ENCODE data around the gene NEK4. TPM values are rescaled to one million over a fixed set of nuclear protein-coding genes. Genes with fewer than 3 reads are reported as not detected.
A peak's percentile ranks its signal among the peaks of the same experiment; 100 is the strongest.

NEK4 gene
- total RNA-seq, 6 experiments from 2014 or later: 19.9 to 25.0 (median 21.7) TPM

DNA sequence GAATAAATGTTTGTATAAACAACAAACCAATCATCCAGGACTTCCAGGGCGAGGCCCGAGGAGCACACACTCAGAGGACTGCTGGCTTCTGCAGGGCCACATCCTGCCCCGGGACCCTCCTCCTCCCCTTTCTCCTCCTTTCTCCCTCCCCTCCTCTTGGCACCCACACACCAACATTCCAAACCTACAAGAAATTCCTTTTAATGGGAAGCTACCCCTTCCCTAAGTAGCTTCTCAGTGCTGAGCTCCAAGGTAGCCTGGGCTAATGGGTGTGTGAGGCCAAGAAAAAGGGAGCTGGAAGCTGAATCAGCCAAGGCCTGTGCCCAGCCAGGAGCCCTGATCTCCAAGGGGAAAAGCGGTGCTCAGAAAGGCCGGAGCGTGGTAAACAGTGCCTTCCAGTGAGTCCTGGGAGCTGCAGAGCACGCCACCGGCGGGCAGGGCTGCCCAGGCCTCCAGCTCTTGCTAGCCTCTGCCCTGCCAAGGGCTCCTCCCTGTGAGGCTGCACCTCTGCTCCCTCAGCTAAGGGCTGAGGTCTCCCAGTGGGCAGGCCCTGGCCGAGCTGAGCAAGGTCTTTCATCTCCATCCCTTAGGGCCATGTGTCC lies 27.7 kb upstream of the NEK4 start:
- H3K9me3 Mint-ChIP-seq: no peaks in the 10 kb centered on the region
- peaks cover 5% of the 10 kb centered on the region; the same call in 1 of the 2 replicates for H3K27me3 Mint-ChIP-seq (ENCODE audit: insufficient read depth)
- no peak overlapping the region for H3K27ac Mint-ChIP-seq
- TF ChIP-seq, protein P1, sequence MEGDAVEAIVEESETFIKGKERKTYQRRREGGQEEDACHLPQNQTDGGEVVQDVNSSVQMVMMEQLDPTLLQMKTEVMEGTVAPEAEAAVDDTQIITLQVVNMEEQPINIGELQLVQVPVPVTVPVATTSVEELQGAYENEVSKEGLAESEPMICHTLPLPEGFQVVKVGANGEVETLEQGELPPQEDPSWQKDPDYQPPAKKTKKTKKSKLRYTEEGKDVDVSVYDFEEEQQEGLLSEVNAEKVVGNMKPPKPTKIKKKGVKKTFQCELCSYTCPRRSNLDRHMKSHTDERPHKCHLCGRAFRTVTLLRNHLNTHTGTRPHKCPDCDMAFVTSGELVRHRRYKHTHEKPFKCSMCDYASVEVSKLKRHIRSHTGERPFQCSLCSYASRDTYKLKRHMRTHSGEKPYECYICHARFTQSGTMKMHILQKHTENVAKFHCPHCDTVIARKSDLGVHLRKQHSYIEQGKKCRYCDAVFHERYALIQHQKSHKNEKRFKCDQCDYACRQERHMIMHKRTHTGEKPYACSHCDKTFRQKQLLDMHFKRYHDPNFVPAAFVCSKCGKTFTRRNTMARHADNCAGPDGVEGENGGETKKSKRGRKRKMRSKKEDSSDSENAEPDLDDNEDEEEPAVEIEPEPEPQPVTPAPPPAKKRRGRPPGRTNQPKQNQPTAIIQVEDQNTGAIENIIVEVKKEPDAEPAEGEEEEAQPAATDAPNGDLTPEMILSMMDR (IDR thresholded peaks at IDR 0.05): no peak
- no peak for DNase-seq
- no peak overlapping the region for H3K4me3 Mint-ChIP-seq
- no peaks in the 10 kb centered on the region for H3K36me3 Mint-ChIP-seq (ENCODE audit: low read depth)
- H3K4me1 Mint-ChIP-seq (ENCODE audit: low read depth): peaks cover 25% of the 10 kb centered on the region

DNA sequence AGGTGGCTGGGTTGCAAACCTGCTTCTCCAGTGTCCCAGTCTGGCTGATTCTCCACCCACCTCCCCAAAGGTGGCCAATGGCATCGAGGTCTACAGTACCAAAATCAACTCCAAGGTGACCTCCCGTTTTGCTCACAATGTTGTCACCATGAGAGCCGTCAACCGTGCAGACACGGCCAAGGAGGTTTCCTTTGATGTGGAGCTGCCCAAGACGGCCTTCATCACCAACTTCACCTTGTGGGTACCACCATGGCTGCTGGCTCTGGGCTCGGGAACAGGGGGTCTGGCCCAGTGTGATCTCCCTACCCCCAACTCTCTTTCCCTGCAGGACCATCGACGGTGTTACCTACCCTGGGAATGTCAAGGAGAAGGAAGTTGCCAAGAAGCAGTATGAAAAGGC lies 25.7 kb upstream of the NEK4 start:
- H3K9me3 Mint-ChIP-seq: no peaks in the 10 kb centered on the region
- TF ChIP-seq, protein P1 (IDR thresholded peaks at IDR 0.05): no peak
- H3K27me3 Mint-ChIP-seq (ENCODE audit: insufficient read depth): peaks cover 15% of the 10 kb centered on the region
- H3K36me3 Mint-ChIP-seq (ENCODE audit: low read depth): no peaks in the 10 kb centered on the region
- DNase-seq: no peak
- H3K4me1 Mint-ChIP-seq (ENCODE audit: low read depth): peaks cover 16% of the 10 kb centered on the region; the same call in 1 of the 2 replicates
- H3K27ac Mint-ChIP-seq: no peak overlapping the region
- no peak overlapping the region for H3K4me3 Mint-ChIP-seq

DNA sequence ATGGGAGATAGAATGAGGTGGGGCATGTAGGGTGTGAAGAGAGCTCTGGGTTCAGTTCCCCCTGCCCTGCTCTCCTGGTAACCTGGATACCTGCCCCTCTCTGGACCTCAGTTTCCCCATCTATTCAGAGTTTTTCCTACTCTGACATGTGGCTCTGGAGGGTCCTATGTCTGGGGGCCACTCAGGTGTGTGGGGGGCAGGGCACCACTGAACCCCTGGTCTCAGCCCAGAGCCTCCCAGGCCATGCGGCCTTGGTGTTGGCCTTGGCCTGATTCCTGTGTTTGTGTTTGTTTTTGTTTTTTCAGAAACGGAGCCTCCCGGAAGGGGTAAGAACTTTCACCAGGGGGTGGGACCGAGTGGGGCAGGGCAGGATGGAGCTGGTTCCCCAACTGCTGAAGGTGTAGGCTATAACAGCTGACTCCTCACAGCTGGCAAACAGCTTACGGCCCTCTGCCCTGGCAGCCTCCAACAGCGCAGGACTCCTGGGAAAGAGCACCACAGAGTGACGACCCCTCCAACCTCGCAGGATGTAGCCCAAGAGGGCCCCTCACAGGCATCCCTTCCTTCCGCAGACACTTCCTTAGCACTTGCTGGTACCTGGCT lies 24.7 kb upstream of the NEK4 start:
- Mint-ChIP-seq H3K27ac (no peak overlapping the region), H3K4me3 (no peak overlapping the region), H3K4me1 (ENCODE audit: low read depth) (peaks cover 16% of the 10 kb centered on the region; the same call in 1 of the 2 replicates), H3K27me3 (ENCODE audit: insufficient read depth) (peaks cover 19% of the 10 kb centered on the region), H3K9me3 (no peaks in the 10 kb centered on the region), H3K36me3 (ENCODE audit: low read depth) (no peaks in the 10 kb centered on the region)
- TF ChIP-seq, protein P1 (IDR thresholded peaks at IDR 0.05): no peak
- no peak for DNase-seq

DNA sequence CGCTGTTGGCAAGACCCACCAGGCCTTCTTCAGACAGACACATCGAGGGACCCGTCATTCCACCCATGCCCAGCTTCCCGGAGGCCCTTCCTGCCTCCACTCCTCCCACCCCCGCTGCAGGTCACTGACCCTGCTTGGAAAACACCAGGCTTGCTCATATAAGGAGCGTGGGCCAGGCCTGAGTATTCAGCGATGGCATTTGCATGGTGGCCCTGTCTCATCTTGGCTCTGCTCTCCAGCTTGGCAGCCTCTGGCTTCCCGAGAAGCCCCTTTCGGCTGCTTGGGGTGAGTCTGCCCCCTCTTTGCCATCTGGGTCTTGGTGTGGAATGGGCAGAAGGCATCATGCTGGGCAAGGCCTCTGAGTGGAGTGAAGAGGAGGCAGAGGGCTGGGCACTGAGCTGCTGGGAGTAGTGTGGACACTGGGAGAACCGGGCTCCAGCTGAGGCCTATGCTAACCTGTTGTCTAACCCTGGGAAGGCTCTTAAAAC lies 23.9 kb upstream of the NEK4 start, which contains the start of gene ITIH3:
Gene ITIH3 (plus strand): TSS at position 185 of the 488 bp plus-strand sequence. CDS start 8 bp downstream, at position 193.
- Mint-ChIP-seq H3K36me3 (ENCODE audit: low read depth) (no peaks in the 10 kb centered on the region), H3K4me1 (ENCODE audit: low read depth) (peaks cover 16% of the 10 kb centered on the region; the same call in 1 of the 2 replicates), H3K27ac (peak within 1 kb of the TSS; percentile 51; the same call in 1 of the 2 replicates), H3K27me3 (ENCODE audit: insufficient read depth) (peaks cover 19% of the 10 kb centered on the region), H3K9me3 (no peaks in the 10 kb centered on the region), H3K4me3 (no peak within 1 kb of the TSS)
- no peak for DNase-seq
- TF ChIP-seq, protein P1 (IDR thresholded peaks at IDR 0.05): no peak

DNA sequence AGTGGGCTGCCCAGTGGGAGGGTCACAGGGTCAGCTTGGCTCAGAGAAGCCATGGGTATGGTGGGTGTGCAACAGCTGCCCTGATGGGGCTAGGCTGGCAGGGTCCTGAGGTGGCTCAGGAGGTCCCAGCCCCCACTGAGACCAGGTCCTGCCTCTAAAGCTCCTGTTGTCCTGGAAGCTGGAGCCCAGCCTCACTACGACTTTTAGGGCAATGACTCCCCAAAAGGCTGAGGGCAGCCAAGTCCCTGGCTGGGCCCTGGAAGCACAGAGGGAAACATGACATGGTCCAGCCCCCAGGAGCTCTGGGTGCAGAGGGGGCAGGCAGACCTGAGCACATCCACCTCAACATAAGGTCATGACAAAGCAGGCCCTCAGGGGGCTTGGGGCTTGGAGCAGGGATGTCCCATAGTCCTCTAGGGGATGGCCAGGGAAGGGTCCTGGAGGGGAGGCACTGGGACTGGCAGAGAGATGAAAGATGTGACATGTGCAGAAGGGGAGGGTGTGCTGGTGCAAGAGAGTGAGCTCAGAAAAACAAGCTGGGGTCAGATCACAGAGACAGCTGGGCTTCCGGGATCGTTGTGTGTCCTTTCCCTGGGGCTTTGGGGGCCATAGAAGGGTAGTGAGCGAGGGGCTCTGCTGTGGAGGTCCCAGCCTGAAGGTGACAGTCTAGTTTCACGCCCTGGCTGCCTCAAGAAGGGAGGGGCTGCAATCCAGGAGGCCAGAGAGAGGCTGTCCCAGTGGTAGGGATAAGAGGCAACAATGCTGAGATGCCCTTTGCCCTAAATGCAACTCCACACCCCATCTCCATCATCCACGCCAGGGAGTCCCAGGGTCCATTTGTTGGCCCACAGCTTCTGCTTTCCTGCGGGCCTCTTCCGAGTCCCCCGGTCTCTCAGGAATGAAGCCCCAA lies 23.2 kb upstream of the NEK4 start:
- TF ChIP-seq, protein P1 (IDR thresholded peaks at IDR 0.05): no peak
- H3K4me1 Mint-ChIP-seq (ENCODE audit: low read depth): peaks cover 11% of the 10 kb centered on the region; the same call in 1 of the 2 replicates
- H3K36me3 Mint-ChIP-seq (ENCODE audit: low read depth): no peaks in the 10 kb centered on the region
- no peak for DNase-seq
- no peaks in the 10 kb centered on the region for H3K9me3 Mint-ChIP-seq
- peak overlapping the region; percentile 51; the same call in 1 of the 2 replicates for H3K27ac Mint-ChIP-seq
- peaks cover 23% of the 10 kb centered on the region for H3K27me3 Mint-ChIP-seq (ENCODE audit: insufficient read depth)
- no peak overlapping the region for H3K4me3 Mint-ChIP-seq

All from HFFc6 (cell line).